Progenitor cell of endocrine pancreas (in vitro differentiated cells): Measurements from ENCODE around the gene UCK2. TPM values are rescaled to one million over a fixed set of nuclear protein-coding genes. Genes with fewer than 3 reads are reported as not detected.
A peak's percentile ranks its signal among the peaks of the same experiment; 100 is the strongest.

ENCODE experiments used
- DNase-seq: peaks from one replicate; pipeline ENCODE4 v3.0.0; 2021; ENCODE audit warnings: low spot score; ENCODE audit not compliant: unreplicated experiment
- H3K27ac Mint-ChIP-seq: 2 replicates; pipeline ENCODE4 v1.8.0; 2021; ENCODE audit warnings: mild to moderate bottlenecking, moderate library complexity, mixed read lengths
- H3K27me3 Mint-ChIP-seq: 2 replicates; pipeline ENCODE4 v1.8.0; 2021; ENCODE audit warnings: mixed read lengths
- H3K36me3 Mint-ChIP-seq: 2 replicates; pipeline ENCODE4 v1.8.0; 2022; ENCODE audit warnings: mixed read lengths; ENCODE audit not compliant: insufficient read depth
- H3K4me1 Mint-ChIP-seq: 2 replicates; pipeline ENCODE4 v1.8.0; 2021; ENCODE audit warnings: low read depth, mixed read lengths
- H3K4me3 Mint-ChIP-seq: 2 replicates; pipeline ENCODE4 v1.8.0; 2021; ENCODE audit warnings: low read depth, mild to moderate bottlenecking, moderate library complexity, mixed read lengths
- H3K9me3 Mint-ChIP-seq: 2 replicates; pipeline ENCODE4 v1.8.0; 2021; ENCODE audit warnings: low read depth, mixed read lengths
- CTCF ChIP-seq: fragments of 200-600 bp; sonication (generic); IDR thresholded peaks from one replicate; pipeline ENCODE4 v1.5.0; 2021; ENCODE audit warnings: antibody characterized with exemption, mild to moderate bottlenecking; ENCODE audit not compliant: unreplicated experiment
- total RNA-seq: library from RNA; stranded (reverse); gene quantifications from 2 replicates; pipeline ENCODE4 v1.2.1, GENCODE V29; 2021

The UCK2 gene
- total RNA-seq, 1 donor from 2014 or later, result 29.7 TPM

GRCh38 chr1:165927169-165927568, 99.8 kb downstream of the UCK2 start:
- no peaks in the 10 kb centered on the region for H3K36me3 Mint-ChIP-seq
- no peaks in the 10 kb centered on the region for H3K9me3 Mint-ChIP-seq
- H3K4me3 Mint-ChIP-seq, result no peak overlapping the region
- no peak for TF ChIP-seq CTCF
- H3K27ac Mint-ChIP-seq, result no peak overlapping the region
- DNase-seq, result no peak
- no peaks in the 10 kb centered on the region for H3K4me1 Mint-ChIP-seq
- H3K27me3 Mint-ChIP-seq, result peaks cover 31% of the 10 kb centered on the region

GRCh38 chr1:165928075-165928731, 100.8 kb downstream of the UCK2 start:
- peak; percentile 68 for TF ChIP-seq CTCF
- H3K9me3 Mint-ChIP-seq, result no peaks in the 10 kb centered on the region
- peaks cover 27% of the 10 kb centered on the region for H3K27me3 Mint-ChIP-seq
- no peak overlapping the region for H3K4me3 Mint-ChIP-seq
- H3K36me3 Mint-ChIP-seq, result no peaks in the 10 kb centered on the region
- no peaks in the 10 kb centered on the region for H3K4me1 Mint-ChIP-seq
- no peak for DNase-seq
- H3K27ac Mint-ChIP-seq, result no peak overlapping the region

GRCh38 chr1:165930961-165931360, 103.5 kb downstream of the UCK2 start:
- no peak for DNase-seq
- no peak overlapping the region for H3K27ac Mint-ChIP-seq
- no peaks in the 10 kb centered on the region for H3K4me1 Mint-ChIP-seq
- H3K9me3 Mint-ChIP-seq, result no peaks in the 10 kb centered on the region
- H3K27me3 Mint-ChIP-seq, result peaks cover 22% of the 10 kb centered on the region
- H3K36me3 Mint-ChIP-seq, result no peaks in the 10 kb centered on the region
- TF ChIP-seq CTCF, result no peak
- no peak overlapping the region for H3K4me3 Mint-ChIP-seq

GRCh38 chr1:165933446-165934170, 106.2 kb downstream of the UCK2 start:
- Mint-ChIP-seq H3K4me3 (no peak overlapping the region), H3K27ac (no peak overlapping the region), H3K9me3 (no peaks in the 10 kb centered on the region), H3K36me3 (no peaks in the 10 kb centered on the region), H3K27me3 (peaks cover 26% of the 10 kb centered on the region), H3K4me1 (no peaks in the 10 kb centered on the region)
- no peak for TF ChIP-seq CTCF
- DNase-seq, result no peak

- Mint-ChIP-seq H3K27me3 (peaks cover 11% of the 10 kb centered on the region), H3K4me1 (no peaks in the 10 kb centered on the region), H3K9me3 (no peaks in the 10 kb centered on the region), H3K4me3 (no peak overlapping the region), H3K36me3 (no peaks in the 10 kb centered on the region), H3K27ac (no peak overlapping the region)
- TF ChIP-seq CTCF, result no peak
- DNase-seq, result no peak
Measured at GRCh38 chr1:165936542-165936941, 109.1 kb downstream of the UCK2 start.
